HepG2 (cell line): Measurements from ENCODE around the gene ATP2A3. TPM values are rescaled to one million over a fixed set of nuclear protein-coding genes. Genes with fewer than 3 reads are reported as not detected.

Source experiments
- ATAC-seq: fragments of 200-7000 bp; cut with Tn5 transposase; 3 replicates; pipeline ENCODE4 v1.9.1; 2020; ENCODE audit warnings: mild to moderate bottlenecking, moderate library complexity
- BruUV-seq: library from RNA; stranded (reverse); fragments of 400-500 nt; replicated peaks from 2 replicates; lab custom pipeline; 2021; lab: Mats Ljungman, UMichigan
- CTCF ChIA-PET: fragments of 300-600 bp; formaldehyde crosslinking; extraction: SDS; loops from one replicate; lab custom pipeline; 2021; ENCODE audit warnings: low total read pairs, inconsistent platforms, low intra/inter-chr PET ratio; lab: Yijun Ruan, JAX
- POLR2A ChIA-PET: fragments of 350-600 bp; sonication (Branson Sonifier 250); formaldehyde crosslinking; loops from one replicate; lab custom pipeline; 2020; ENCODE audit warnings: antibody characterized with exemption, inconsistent platforms; lab: Yijun Ruan, JAX
- DNase-seq: peaks from one replicate; pipeline ENCODE4 v3.0.0-alpha.2; 2015; ENCODE audit warnings: low spot score
- FAIRE-seq: peaks from 3 replicates; lab custom pipeline; 2011; peaks lifted over from hg19 to GRCh38; lab: Jason Lieb, UNC
- H2AFZ ChIP-seq: one replicate; pipeline ENCODE4 v1.6.1; 2011; ENCODE audit warnings: low read length, inconsistent platforms
- H3K27ac ChIP-seq: fragments of 300-600 bp; 3 replicates; pipeline ENCODE4 v1.8.0; 2011; ENCODE audit warnings: mixed run types, mild to moderate bottlenecking, mixed read lengths, low read length, inconsistent platforms; ENCODE audit not compliant: insufficient read depth; ENCODE audit errors: extremely low read length
- H3K27me3 ChIP-seq, 2 experiments: fragments of 200-600 bp in 1 of 2; 2 replicates in 1 of 2; 3 replicates in 1 of 2; pipeline versions ENCODE4 v1.6.0 to v1.8.0; 2011; ENCODE audit warnings: low read length in 2 of 2, mild to moderate bottlenecking in 2 of 2, moderate library complexity in 2 of 2, inconsistent platforms in 1 of 2; ENCODE audit not compliant: insufficient read depth in 2 of 2, control insufficient read depth in 1 of 2
- H3K36me3 ChIP-seq, 2 experiments: fragments of 200-600 bp in 1 of 2; replicated peaks in 1 of 2; 2 replicates in 1 of 2; 3 replicates in 1 of 2; pipeline versions ENCODE4 v1.5.1 to v1.8.0; 2011; ENCODE audit warnings: low read length in 2 of 2, inconsistent platforms in 1 of 2; ENCODE audit not compliant: insufficient read depth in 2 of 2, control insufficient read depth in 1 of 2
- H3K4me1 ChIP-seq: 2 replicates; pipeline ENCODE4 v1.5.1; 2012; ENCODE audit warnings: low read length, inconsistent platforms; ENCODE audit not compliant: insufficient read depth
- H3K4me2 ChIP-seq: 2 replicates; pipeline ENCODE4 v1.6.0; 2011; ENCODE audit warnings: low read depth, low read length, inconsistent platforms
- H3K4me3 ChIP-seq, 3 experiments: fragments of 200-600 bp in 1 of 3; sonication (generic), shearing (Covaris generic) in 1 of 3; replicated peaks in 1 of 3; 2 replicates each; pipeline ENCODE4 v1.5.1; 2011 to 2016; ENCODE audit warnings: low read length in 3 of 3, inconsistent platforms in 2 of 3, low read depth in 2 of 3, mild to moderate bottlenecking in 2 of 3, control low read depth in 1 of 3, mixed read lengths in 1 of 3; ENCODE audit not compliant: insufficient read depth in 1 of 3
- H3K79me2 ChIP-seq: one replicate; pipeline ENCODE4 v1.6.1; 2011; ENCODE audit warnings: low read length, inconsistent platforms; ENCODE audit not compliant: insufficient read depth
- H3K9ac ChIP-seq: 2 replicates; pipeline ENCODE4 v1.6.0; 2011; ENCODE audit warnings: mild to moderate bottlenecking, low read depth, low read length, inconsistent platforms; ENCODE audit not compliant: insufficient read depth
- H3K9me3 ChIP-seq: 2 replicates; pipeline ENCODE4 v1.5.1; 2012; ENCODE audit warnings: mild to moderate bottlenecking, low read length
- H4K20me1 ChIP-seq: 2 replicates; pipeline ENCODE4 v1.6.0; 2011; ENCODE audit warnings: inconsistent platforms, mild to moderate bottlenecking, low read length, moderate library complexity; ENCODE audit not compliant: insufficient read depth
- ADNP ChIP-seq: sonication (generic); formaldehyde crosslinking; IDR thresholded peaks from 2 replicates; pipeline ENCODE4 v1.4.0; 2020; ENCODE audit warnings: missing genetic modification reagents
- CBX5 ChIP-seq: sonication (generic); formaldehyde crosslinking; IDR thresholded peaks from 2 replicates; pipeline ENCODE4 v1.4.0; 2020; ENCODE audit warnings: missing genetic modification reagents, borderline replicate concordance
- CTCF ChIP-seq: sonication (generic); formaldehyde crosslinking; IDR thresholded peaks from 2 replicates; pipeline ENCODE4 v1.5.0; 2020; ENCODE audit warnings: mild to moderate bottlenecking, missing genetic modification reagents, moderate library complexity
- FLYWCH1 ChIP-seq: sonication (generic); formaldehyde crosslinking; IDR thresholded peaks from 2 replicates; pipeline ENCODE4 v1.8.1; 2023; ENCODE audit warnings: mild to moderate bottlenecking, missing genetic modification reagents
- HMGA1 ChIP-seq: sonication (generic); formaldehyde crosslinking; conservative IDR thresholded peaks from 2 replicates; pipeline ENCODE4 v1.4.0; 2020; ENCODE audit warnings: missing genetic modification reagents
- HNRNPL ChIP-seq: fragments of 200-400 bp; formaldehyde crosslinking; IDR thresholded peaks from 2 replicates; pipeline ENCODE4 v1.6.1; 2017; ENCODE audit warnings: mild to moderate bottlenecking, low read depth, low read length
- MAFG ChIP-seq: sonication (generic); formaldehyde crosslinking; IDR thresholded peaks from 2 replicates; pipeline ENCODE4 v1.5.1; 2020; ENCODE audit warnings: mild to moderate bottlenecking, missing genetic modification reagents
- TEAD3 ChIP-seq: optimal IDR thresholded peaks from 2 replicates; pipeline ENCODE3; 2016; ENCODE audit warnings: borderline replicate concordance
- TFAP4 ChIP-seq: sonication (generic); IDR thresholded peaks from 2 replicates; pipeline ENCODE4 v1.6.1; 2016; ENCODE audit warnings: low read depth, borderline replicate concordance
- ZNF275 ChIP-seq: sonication (generic); formaldehyde crosslinking; IDR thresholded peaks from 2 replicates; pipeline ENCODE4 v1.8.0; 2022; ENCODE audit warnings: missing genetic modification reagents, mild to moderate bottlenecking, inconsistent platforms, borderline replicate concordance
- ZNF282 ChIP-seq: fragments of 450-650 bp; IDR thresholded peaks from 2 replicates; pipeline ENCODE4 v1.6.1; 2018; ENCODE audit not compliant: partially characterized antibody
- ZNF317 ChIP-seq: sonication (generic); formaldehyde crosslinking; IDR thresholded peaks from 2 replicates; pipeline ENCODE4 v1.5.0; 2020; ENCODE audit warnings: mild to moderate bottlenecking, missing genetic modification reagents
- ZNF337 ChIP-seq: sonication (generic); formaldehyde crosslinking; IDR thresholded peaks from 2 replicates; pipeline ENCODE4 v1.5.1; 2020; ENCODE audit warnings: missing genetic modification reagents, low read depth, mild to moderate bottlenecking, borderline replicate concordance
- ZNF343 ChIP-seq: sonication (generic); formaldehyde crosslinking; IDR thresholded peaks from 2 replicates; pipeline ENCODE4 v1.4.0; 2020; ENCODE audit warnings: mild to moderate bottlenecking, missing genetic modification reagents
- ZNF563 ChIP-seq: sonication (generic); formaldehyde crosslinking; IDR thresholded peaks from 2 replicates; pipeline ENCODE4 v1.8.0; 2022; ENCODE audit warnings: mild to moderate bottlenecking, moderate library complexity, missing genetic modification reagents
- WGBS: methylation state at CpG from one replicate; pipeline ENCODE4 v1.1.6; 2017; ENCODE audit warnings: low lambda C conversion rate; 5-methylcytosine and 5-hydroxymethylcytosine counted together
- in situ Hi-C: cut with HindIII; loops from 2 replicates; pipeline ENCODE4 v1.10.0; 2017; ENCODE audit warnings: low pct_unique_long_range_greater_than_20kb; ENCODE audit not compliant: extremely low pct_ligation_motif_present
- intact Hi-C: fragments of 100-400 bp; cut with micrococcal nuclease; formaldehyde crosslinking; loops from one replicate; pipeline ENCODE4 v1.10.0; 2022; ENCODE audit not compliant: unreplicated experiment
- polyA plus RNA-seq, 8 experiments: library from polyadenylated mRNA; depleted of rRNA in 3 of 8; stranded (reverse) in 7 of 8; unstranded in 1 of 8; fragments of >200 nt; fragmentation: Illumina TruSeq in 4 of 8; extraction: Trizol in 4 of 8; gene quantifications; 2 replicates each; pipeline versions ENCODE4 v1.2.1 to v1.2.3, GENCODE V29; 2011 to 2016; ENCODE audit warnings: low read depth in 4 of 8, missing spikeins in 1 of 8, mixed read lengths in 1 of 8; ENCODE audit not compliant: insufficient read depth in 1 of 8
- total RNA-seq, 5 experiments: library from RNA; depleted of rRNA; stranded (reverse); fragments of >200 nt; fragmentation: Illumina TruSeq; extraction: Trizol; gene quantifications; 2 replicates each; pipeline ENCODE4 v1.2.3, GENCODE V29; 2016; ENCODE audit warnings: low read depth in 1 of 5

The ATP2A3 gene
- total and polyA plus RNA-seq, 2 of the 13 experiments (the other 11 are each of a cell fraction or from before 2014, with no cell fraction given) = 0.07 TPM; not detected in 1

GRCh38 chr17:3968015-3968414 is 3.8 kb upstream of the ATP2A3 start:
- no TSS peak for BruUV-seq
- H3K27me3 ChIP-seq = peaks cover 4 to 50% of the 10 kb centered on the region in 2 experiments
- H3K9me3 ChIP-seq = no peaks in the 10 kb centered on the region
- H4K20me1 ChIP-seq = no peaks in the 10 kb centered on the region
- no peak overlapping the region for H3K27ac ChIP-seq
- FAIRE-seq (no peak), ATAC-seq (no peak), DNase-seq (no peak)
- no peaks in the 10 kb centered on the region for H3K36me3 ChIP-seq
- ChIA-PET CTCF (no interaction called here), POLR2A (no interaction called here)
- WGBS = 81% methylated on average over 3 of the region's 3 CpGs
- H2AFZ ChIP-seq = no peak overlapping the region
- in situ Hi-C loops (no loop called here), intact Hi-C loops (no loop called here)
- no peak overlapping the region for H3K4me3 ChIP-seq
- H3K4me2 ChIP-seq = no peak overlapping the region
- no peaks in the 10 kb centered on the region for H3K79me2 ChIP-seq
- no peak overlapping the region for H3K9ac ChIP-seq
- H3K4me1 ChIP-seq = peaks cover 16% of the 10 kb centered on the region
- TF ChIP-seq ZNF282 = no peak
- TF ChIP-seq HMGA1 (CRISPR knock-in tag) = no peak
- TF ChIP-seq ADNP (CRISPR knock-in tag) = no peak
- no peak for TF ChIP-seq ZNF337

GRCh38 chr17:3966720-3967363 is 2.6 kb upstream of the ATP2A3 start:
- peak; percentile 20 for DNase-seq
- H3K27ac ChIP-seq = no peak overlapping the region
- no peak overlapping the region for H2AFZ ChIP-seq
- ChIA-PET POLR2A (no interaction called here), CTCF (no interaction called here)
- H3K9ac ChIP-seq = no peak overlapping the region
- in situ Hi-C loops = no loop called here
- no peaks in the 10 kb centered on the region for H3K9me3 ChIP-seq
- peaks cover 5 to 59% of the 10 kb centered on the region in 2 experiments for H3K27me3 ChIP-seq
- WGBS = 11% methylated on average over 10 of the region's 14 CpGs
- H3K4me2 ChIP-seq = peak overlapping the region; percentile 36; the same call in 1 of the 2 replicates
- intact Hi-C loops = no loop called here
- H3K79me2 ChIP-seq = no peaks in the 10 kb centered on the region
- ATAC-seq = peak; percentile 44; the same call in 2 of the 3 replicates
- BruUV-seq = no TSS peak
- peaks cover 16% of the 10 kb centered on the region for H3K4me1 ChIP-seq
- no peak for FAIRE-seq
- peak overlapping the region in 1 of 3 experiments; percentile 23; a peak in 1 of 6 replicates for H3K4me3 ChIP-seq
- no peaks in the 10 kb centered on the region for H3K36me3 ChIP-seq
- no peaks in the 10 kb centered on the region for H4K20me1 ChIP-seq
- TF ChIP-seq ZNF317 (CRISPR knock-in tag) = no peak
- peak; percentile 12 for TF ChIP-seq TEAD3
- TF ChIP-seq ZNF563 (CRISPR knock-in tag) = no peak
- peak; percentile 22; the same call in 1 of the 2 replicates for TF ChIP-seq CTCF
- TF ChIP-seq CBX5 (CRISPR knock-in tag) = no peak
- no peak for TF ChIP-seq ZNF275
- TF ChIP-seq HNRNPL = 0 out of 2 replicates have a peak, but pooled peaks have one; percentile 70
- TF ChIP-seq TFAP4 = peak; percentile 23; the same call in 1 of the 2 replicates
- no peak for TF ChIP-seq ZNF343 (CRISPR knock-in tag)
- TF ChIP-seq MAFG (CRISPR knock-in tag) = no peak
- TF ChIP-seq FLYWCH1 (CRISPR knock-in tag) = no peak
